ENCODE measurements around the gene P2RY2.

DNA sequence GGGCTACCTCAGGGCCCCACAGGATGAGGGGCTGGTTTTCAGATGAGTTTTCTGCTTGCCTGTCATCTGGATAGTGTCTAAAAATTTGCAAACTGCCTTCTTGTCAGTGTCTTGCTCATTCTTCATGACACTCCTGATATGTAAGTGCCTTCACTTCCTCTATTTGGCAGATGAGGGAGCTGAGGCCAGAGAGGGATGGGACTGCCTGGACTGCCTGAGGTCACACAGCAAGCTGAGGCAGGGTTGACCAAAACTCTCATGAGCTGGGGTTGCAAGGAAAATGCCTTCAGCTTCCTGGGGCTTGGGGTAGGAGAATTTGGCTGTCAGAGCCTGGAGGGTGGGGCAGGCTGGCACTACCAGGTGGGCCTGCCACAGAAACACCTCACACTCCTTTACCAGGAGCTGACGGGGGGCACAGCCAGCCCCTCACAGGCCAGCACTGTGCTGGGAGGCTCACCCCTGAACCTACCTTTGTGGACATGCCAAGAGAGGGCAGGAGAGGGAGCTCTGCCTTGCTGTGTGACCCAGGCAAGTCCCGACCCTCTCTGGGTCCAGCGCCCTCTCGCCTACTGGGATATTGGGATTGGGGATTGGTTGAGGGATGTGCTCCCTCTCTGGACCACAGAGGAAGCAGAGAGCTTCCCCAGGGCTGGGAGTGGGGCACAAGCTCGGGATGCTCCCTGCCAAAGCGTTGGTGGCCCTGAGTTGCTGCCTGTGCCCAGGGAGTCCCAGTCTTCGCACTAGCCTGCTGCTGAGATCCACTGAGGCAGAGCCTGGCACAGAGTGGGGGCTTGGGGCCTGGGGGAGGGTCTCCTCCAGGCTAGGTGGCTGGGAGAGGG lies 52.2 kb downstream of the P2RY2 start:
- TF ChIP-seq CTCF (IDR thresholded peaks at IDR 0.05; ENCODE audit: low read length) (peak; percentile 9; the same call in 1 of the 2 replicates), EZH2 (optimal IDR thresholded peaks at IDR 0.05; ENCODE audit: low read depth, low read length) (no peak)
